SK-N-SH (cell line): ENCODE data around the gene HHLA2. TPM values are rescaled to one million over a fixed set of nuclear protein-coding genes. Genes with fewer than 3 reads are reported as not detected.

Experiments
- CTCF ChIA-PET: fragments of 300-600, 350-600 bp; formaldehyde crosslinking; extraction: SDS; loops from one replicate; lab custom pipeline; 2021; lab: Yijun Ruan, JAX
- POLR2A ChIA-PET: fragments of 350-600 bp; sonication (Branson Sonifier 250); formaldehyde crosslinking; extraction: SDS; loops from one replicate; lab custom pipeline; 2020; ENCODE audit warnings: antibody characterized with exemption, inconsistent platforms; lab: Yijun Ruan, JAX
- DNase-seq: peaks from one replicate; pipeline ENCODE4 v3.0.0; 2012
- H2AFZ ChIP-seq: fragments of 200-600 bp; sonication (generic); 2 replicates; pipeline ENCODE4 v1.8.1; 2016; ENCODE audit warnings: antibody characterized with exemption, mild to moderate bottlenecking, low read depth
- H3F3A ChIP-seq: fragments of 200-600 bp; sonication (generic); replicated peaks from 2 replicates; pipeline ENCODE3; 2016; ENCODE audit warnings: antibody characterized with exemption, mild to moderate bottlenecking; ENCODE audit not compliant: insufficient read depth
- H3K27ac ChIP-seq, 2 experiments: fragments of 200-500 bp in 1 of 2; fragments of 200-600 bp in 1 of 2; sonication (Bioruptor generic) in 1 of 2; sonication (generic), shearing (Covaris generic) in 1 of 2; 2 replicates each; pipeline versions ENCODE4 v1.5.1 to v1.6.1; 2014 to 2016; ENCODE audit warnings: low read depth in 2 of 2, inconsistent platforms in 1 of 2, low read length in 1 of 2, mild to moderate bottlenecking in 1 of 2, mixed read lengths in 1 of 2
- H3K27me3 ChIP-seq: fragments of 200-600 bp; sonication (generic), shearing (Covaris generic); 2 replicates; pipeline ENCODE4 v1.6.1; 2016; ENCODE audit warnings: mixed run types; ENCODE audit not compliant: insufficient read depth
- H3K36me3 ChIP-seq, 2 experiments: fragments of 200-500 bp in 1 of 2; fragments of 200-600 bp in 1 of 2; sonication (Bioruptor generic) in 1 of 2; sonication (generic) in 1 of 2; replicated peaks in 1 of 2; 2 replicates each; pipeline versions ENCODE3 to v1.5.1; 2014 to 2016; ENCODE audit warnings: low read length in 1 of 2, mild to moderate bottlenecking in 1 of 2; ENCODE audit not compliant: insufficient read depth in 2 of 2, control insufficient read depth in 1 of 2
- H3K4me1 ChIP-seq, 2 experiments: fragments of 200-500 bp in 1 of 2; fragments of 200-600 bp in 1 of 2; sonication (Bioruptor generic) in 1 of 2; sonication (generic), shearing (Covaris generic) in 1 of 2; 2 replicates each; pipeline versions ENCODE4 v1.5.1 to v1.6.1; 2014 to 2016; ENCODE audit warnings: low read depth in 1 of 2, low read length in 1 of 2, mixed run types in 1 of 2; ENCODE audit not compliant: insufficient read depth in 2 of 2, control insufficient read depth in 1 of 2
- H3K4me2 ChIP-seq: fragments of 200-600 bp; sonication (generic), shearing (Covaris generic); 2 replicates; pipeline ENCODE4 v1.6.1; 2017; ENCODE audit warnings: mixed run types
- H3K4me3 ChIP-seq, 2 experiments: fragments of 200-500 bp in 1 of 2; fragments of 200-600 bp in 1 of 2; sonication (Bioruptor generic) in 1 of 2; sonication (generic), shearing (Covaris generic) in 1 of 2; 2 replicates each; pipeline versions ENCODE4 v1.5.1 to v1.8.1; 2014 to 2016; ENCODE audit warnings: low read depth in 2 of 2, inconsistent platforms in 1 of 2, low read length in 1 of 2, mild to moderate bottlenecking in 1 of 2, mixed read lengths in 1 of 2, moderate library complexity in 1 of 2
- H3K79me2 ChIP-seq: fragments of 200-600 bp; sonication (generic); 2 replicates; pipeline ENCODE4 v1.8.1; 2017; ENCODE audit warnings: mild to moderate bottlenecking; ENCODE audit not compliant: insufficient read depth
- H3K9ac ChIP-seq: fragments of 200-600 bp; sonication (generic); 2 replicates; pipeline ENCODE4 v1.6.1; 2017; ENCODE audit warnings: mixed run types
- H3K9me2 ChIP-seq: fragments of 200-600 bp; sonication (generic); 2 replicates; pipeline ENCODE4 v1.6.1; 2017; ENCODE audit warnings: mixed run types
- H3K9me3 ChIP-seq: fragments of 200-600 bp; sonication (generic); 2 replicates; pipeline ENCODE4 v1.6.1; 2017; ENCODE audit warnings: mixed run types, mild to moderate bottlenecking, moderate library complexity
- H4K20me1 ChIP-seq: fragments of 200-600 bp; sonication (generic); 2 replicates; pipeline ENCODE4 v1.6.1; 2017; ENCODE audit warnings: mild to moderate bottlenecking, mixed run types; ENCODE audit not compliant: insufficient read depth
- ELF1 ChIP-seq: IDR thresholded peaks from 2 replicates; pipeline ENCODE4 v1.4.0; 2012
- EP300 ChIP-seq, 2 experiments: IDR thresholded peaks; 2 replicates each; pipeline versions ENCODE4 v1.4.0 to v1.6.1; 2012; ENCODE audit warnings: borderline replicate concordance in 1 of 2, low read depth in 1 of 2, low read length in 1 of 2
- EZH2phosphoT487 ChIP-seq: fragments of 200-600 bp; sonication (generic); IDR thresholded peaks from 2 replicates; pipeline ENCODE4 v1.6.1; 2017; ENCODE audit warnings: low read depth, mixed run types, mild to moderate bottlenecking, antibody characterized with exemption, moderate library complexity, borderline replicate concordance
- FOXJ3 ChIP-seq: sonication (generic); formaldehyde crosslinking; IDR thresholded peaks from 2 replicates; pipeline ENCODE4 v1.5.1; 2020; ENCODE audit warnings: mild to moderate bottlenecking, missing genetic modification reagents
- FOXM1 ChIP-seq: IDR thresholded peaks from 2 replicates; pipeline ENCODE4 v1.4.0; 2012; ENCODE audit warnings: low read depth, mild to moderate bottlenecking
- GABPA ChIP-seq: IDR thresholded peaks from 2 replicates; pipeline ENCODE4 v1.4.0; 2012; ENCODE audit warnings: low read depth, mild to moderate bottlenecking
- GATA2 ChIP-seq: sonication (generic); formaldehyde crosslinking; IDR thresholded peaks from 2 replicates; pipeline ENCODE4 v1.5.0; 2020; ENCODE audit warnings: mild to moderate bottlenecking, missing genetic modification reagents
- MXI1 ChIP-seq: IDR thresholded peaks from 2 replicates; pipeline ENCODE4 v1.6.1; 2012; ENCODE audit warnings: mild to moderate bottlenecking, low read depth, low read length, improper control_type of control experiment
- NRF1 ChIP-seq: IDR thresholded peaks from 2 replicates; pipeline ENCODE4 v1.6.1; 2012; ENCODE audit warnings: low read depth, mild to moderate bottlenecking, low read length
- REST ChIP-seq: IDR thresholded peaks from 2 replicates; pipeline ENCODE4 v1.6.1; 2012; ENCODE audit warnings: mild to moderate bottlenecking, low read depth, low read length, moderate library complexity
- RXRA ChIP-seq: IDR thresholded peaks from 2 replicates; pipeline ENCODE4 v1.4.0; 2012; ENCODE audit warnings: low read depth, mild to moderate bottlenecking, borderline replicate concordance
- SMC3 ChIP-seq: IDR thresholded peaks from 2 replicates; pipeline ENCODE4 v1.6.1; 2012; ENCODE audit warnings: low read depth, low read length, improper control_type of control experiment
- TCF12 ChIP-seq: IDR thresholded peaks from 2 replicates; pipeline ENCODE4 v1.4.0; 2012
- TEAD4 ChIP-seq: IDR thresholded peaks from 2 replicates; pipeline ENCODE4 v1.4.0; 2012; ENCODE audit warnings: mild to moderate bottlenecking, borderline replicate concordance; ENCODE audit not compliant: insufficient read depth
- YY1 ChIP-seq: IDR thresholded peaks from 2 replicates; pipeline ENCODE4 v1.4.0; 2012; ENCODE audit warnings: low read depth, mild to moderate bottlenecking
- WGBS: methylation state at CpG from one replicate; pipeline ENCODE4 v1.1.6; 2017; ENCODE audit warnings: low lambda C conversion rate; 5-methylcytosine and 5-hydroxymethylcytosine counted together
- polyA plus RNA-seq, 3 experiments: library from polyadenylated mRNA; depleted of rRNA; stranded (reverse); fragments of >200 nt; gene quantifications; 2 replicates each; pipeline ENCODE4 v1.2.3, GENCODE V29; 2012
- TF ChIP-seq, protein P1 (sequence below): fragments of 200-600 bp; sonication (generic); IDR thresholded peaks from 2 replicates; pipeline ENCODE4 v1.6.1; 2017; ENCODE audit warnings: antibody characterized with exemption, mild to moderate bottlenecking, moderate library complexity
- TF ChIP-seq, protein P2 (sequence below): IDR thresholded peaks from 2 replicates; pipeline ENCODE4; 2012
- TF ChIP-seq, protein P3 (sequence below): IDR thresholded peaks from 2 replicates; pipeline ENCODE4 v1.4.0; 2012; ENCODE audit warnings: low read depth, borderline replicate concordance

Gene HHLA2
- polyA plus RNA-seq, 1 of the 3 experiments (the other 2 are of a cell fraction): not detected

DNA sequence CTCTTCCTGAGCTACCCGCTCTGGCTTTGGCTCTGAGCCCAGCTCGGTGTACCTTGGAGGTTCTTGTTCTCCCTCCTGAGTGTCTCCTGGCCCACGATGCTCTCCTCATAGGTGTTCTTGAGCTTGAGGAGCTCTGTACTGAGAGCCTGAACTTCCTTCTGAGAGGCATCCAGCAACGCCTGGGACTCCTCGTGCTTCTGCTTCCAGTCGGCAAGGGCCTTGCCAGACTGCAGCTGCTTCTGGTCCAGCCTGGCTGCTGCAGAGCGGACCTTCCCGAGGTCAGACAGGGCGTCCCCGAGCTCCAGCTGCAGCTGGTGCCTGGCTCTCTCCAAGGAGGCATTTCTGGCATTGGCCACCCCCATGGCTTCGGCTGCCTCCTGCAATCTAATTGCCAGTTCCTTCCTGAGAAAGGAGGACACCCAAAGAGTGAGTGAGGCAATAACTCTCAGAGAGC, 114.2 kb downstream of the HHLA2 start:
- H4K20me1 ChIP-seq: no peaks in the 10 kb centered on the region
- no peaks in the 10 kb centered on the region for H3K9me3 ChIP-seq
- no peaks in the 10 kb centered on the region for H3K9me2 ChIP-seq
- no peaks in the 10 kb centered on the region for H3K79me2 ChIP-seq
- no peak overlapping the region for H3K4me3 ChIP-seq
- ChIA-PET POLR2A (no interaction called here), CTCF (interaction anchor here (0.7 to 1.5 kb wide), 6 partner anchors 25 to 1174 kb away, joined by 3 to 5 read pairs (median 3); no protein-coding TSS in a partner anchor)
- H3K36me3 ChIP-seq: no peaks in the 10 kb centered on the region
- WGBS: 89% methylated on average over 11 of the region's 11 CpGs
- no peak overlapping the region for H3K27ac ChIP-seq
- no peak overlapping the region for H3K9ac ChIP-seq
- H3F3A ChIP-seq: no peaks in the 10 kb centered on the region
- no peak for TF ChIP-seq TCF12
- no peak for TF ChIP-seq GABPA
- no peak for TF ChIP-seq MXI1
- TF ChIP-seq TEAD4: no peak
- no peak for TF ChIP-seq FOXM1
- no peak for TF ChIP-seq NRF1
- TF ChIP-seq SMC3: no peak
- TF ChIP-seq, protein P1, sequence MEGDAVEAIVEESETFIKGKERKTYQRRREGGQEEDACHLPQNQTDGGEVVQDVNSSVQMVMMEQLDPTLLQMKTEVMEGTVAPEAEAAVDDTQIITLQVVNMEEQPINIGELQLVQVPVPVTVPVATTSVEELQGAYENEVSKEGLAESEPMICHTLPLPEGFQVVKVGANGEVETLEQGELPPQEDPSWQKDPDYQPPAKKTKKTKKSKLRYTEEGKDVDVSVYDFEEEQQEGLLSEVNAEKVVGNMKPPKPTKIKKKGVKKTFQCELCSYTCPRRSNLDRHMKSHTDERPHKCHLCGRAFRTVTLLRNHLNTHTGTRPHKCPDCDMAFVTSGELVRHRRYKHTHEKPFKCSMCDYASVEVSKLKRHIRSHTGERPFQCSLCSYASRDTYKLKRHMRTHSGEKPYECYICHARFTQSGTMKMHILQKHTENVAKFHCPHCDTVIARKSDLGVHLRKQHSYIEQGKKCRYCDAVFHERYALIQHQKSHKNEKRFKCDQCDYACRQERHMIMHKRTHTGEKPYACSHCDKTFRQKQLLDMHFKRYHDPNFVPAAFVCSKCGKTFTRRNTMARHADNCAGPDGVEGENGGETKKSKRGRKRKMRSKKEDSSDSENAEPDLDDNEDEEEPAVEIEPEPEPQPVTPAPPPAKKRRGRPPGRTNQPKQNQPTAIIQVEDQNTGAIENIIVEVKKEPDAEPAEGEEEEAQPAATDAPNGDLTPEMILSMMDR: no peak
- TF ChIP-seq, protein P2, sequence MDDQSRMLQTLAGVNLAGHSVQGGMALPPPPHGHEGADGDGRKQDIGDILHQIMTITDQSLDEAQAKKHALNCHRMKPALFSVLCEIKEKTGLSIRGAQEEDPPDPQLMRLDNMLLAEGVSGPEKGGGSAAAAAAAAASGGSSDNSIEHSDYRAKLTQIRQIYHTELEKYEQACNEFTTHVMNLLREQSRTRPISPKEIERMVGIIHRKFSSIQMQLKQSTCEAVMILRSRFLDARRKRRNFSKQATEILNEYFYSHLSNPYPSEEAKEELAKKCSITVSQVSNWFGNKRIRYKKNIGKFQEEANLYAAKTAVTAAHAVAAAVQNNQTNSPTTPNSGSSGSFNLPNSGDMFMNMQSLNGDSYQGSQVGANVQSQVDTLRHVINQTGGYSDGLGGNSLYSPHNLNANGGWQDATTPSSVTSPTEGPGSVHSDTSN: no peak
- TF ChIP-seq RXRA: no peak
- TF ChIP-seq YY1: no peak
- TF ChIP-seq, protein P3, sequence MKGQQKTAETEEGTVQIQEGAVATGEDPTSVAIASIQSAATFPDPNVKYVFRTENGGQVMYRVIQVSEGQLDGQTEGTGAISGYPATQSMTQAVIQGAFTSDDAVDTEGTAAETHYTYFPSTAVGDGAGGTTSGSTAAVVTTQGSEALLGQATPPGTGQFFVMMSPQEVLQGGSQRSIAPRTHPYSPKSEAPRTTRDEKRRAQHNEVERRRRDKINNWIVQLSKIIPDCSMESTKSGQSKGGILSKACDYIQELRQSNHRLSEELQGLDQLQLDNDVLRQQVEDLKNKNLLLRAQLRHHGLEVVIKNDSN: no peak
- no peak for TF ChIP-seq EP300 (IDR thresholded peaks at IDR 0.05; ENCODE audit: borderline replicate concordance in 1 of 2, low read depth in 1 of 2, low read length in 1 of 2)
- no peak for TF ChIP-seq ELF1
- no peak for TF ChIP-seq FOXJ3 (CRISPR knock-in tag)
- TF ChIP-seq EZH2phosphoT487: no peak
- no peak for TF ChIP-seq GATA2 (CRISPR knock-in tag)
- no peak for TF ChIP-seq REST
- TF ChIP-seq, all 33 proteins: peak for 0
- Histone ChIP-seq H3K4me2 (no peak overlapping the region), H3K27me3 (no peaks in the 10 kb centered on the region), H2AFZ (no peak overlapping the region), H3K4me1 (peaks cover under 1% of the 10 kb centered on the region in 2 experiments; a peak in 3 of 4 replicates)
- DNase-seq: no peak
